Right lobe of liver (tissue), 6 donors: ENCODE results near the gene DNAJB6. TPM values are rescaled to one million over a fixed set of nuclear protein-coding genes. Genes with fewer than 3 reads are reported as not detected.

Source experiments
- ATAC-seq, 4 donors: fragments of 200-7000 bp; cut with Tn5 transposase; one replicate each; pipeline ENCODE4 v1.9.1; 2020; ENCODE audit warnings: mild to moderate bottlenecking in 4 of 4, moderate library complexity in 4 of 4
- DNase-seq, 3 donors: peaks; one replicate each; pipeline ENCODE4 v3.0.0-alpha.2; 2020
- H3K27ac ChIP-seq, 3 donors: fragments of 200-600 bp; one replicate each; pipeline ENCODE4 v1.8.0; 2022
- H3K27me3 ChIP-seq, 2 donors: fragments of 200-600 bp; one replicate each; pipeline ENCODE4 v1.8.0; 2022
- H3K36me3 ChIP-seq, 4 donors: fragments of 200-600 bp; sonication (generic) in 1 of 4; one replicate each; pipeline versions ENCODE4 v1.5.1 to v1.8.0; 2017 to 2022; ENCODE audit warnings: control low read depth in 1 of 4
- H3K4me1 ChIP-seq, 4 donors: fragments of 200-600 bp; sonication (generic) in 1 of 4; one replicate each; pipeline versions ENCODE4 v1.5.1 to v1.8.0; 2017 to 2022; ENCODE audit warnings: control low read depth in 1 of 4
- H3K4me3 ChIP-seq, 3 donors: fragments of 200-600 bp; one replicate each; pipeline ENCODE4 v1.8.0; 2022
- H3K9me3 ChIP-seq, 4 donors: fragments of 200-600 bp; sonication (generic) in 1 of 4; one replicate each; pipeline versions ENCODE4 v1.5.1 to v1.8.0; 2017 to 2022; ENCODE audit warnings: control low read depth in 1 of 4
- POLR2A ChIP-seq: fragments of 450-650 bp; IDR thresholded peaks from one replicate; pipeline ENCODE4 v1.6.1; 2017; ENCODE audit warnings: antibody characterized with exemption, mild to moderate bottlenecking
- WGBS: methylation state at CpG from one replicate; pipeline ENCODE4 v1.1.6; 2018; ENCODE audit warnings: low coverage, low lambda C conversion rate; ENCODE audit not compliant: insufficient coverage; ENCODE audit errors: missing lambda C conversion rate; 5-methylcytosine and 5-hydroxymethylcytosine counted together
- intact Hi-C, 2 donors: fragments of 100-400 bp; cut with DNase I; formaldehyde crosslinking; loops; one replicate each; pipeline versions ENCODE4 v1.11.2 to v1.14.1; 2022
- total RNA-seq, 6 experiments: library from RNA; depleted of rRNA in 2 of 6; stranded (reverse); fragments of >200 nt in 2 of 6; fragmentation: NEBNext Ultra II Directional in 3 of 6; extraction: Animal tissue kit (Norgen Biotek cat#: 25700) in 3 of 6; gene quantifications; one replicate each; pipeline versions ENCODE4 v1.1.0 to v1.2.4, GENCODE V29; 2016 to 2023
- TF ChIP-seq, protein P1 (sequence below), 4 donors: fragments of 200-600 bp in 3 of 4; fragments of 450-650 bp in 1 of 4; IDR thresholded peaks; one replicate each; pipeline versions ENCODE4 v1.5.1 to v1.8.0; 2016 to 2022; ENCODE audit warnings: antibody characterized with exemption in 4 of 4, mild to moderate bottlenecking in 2 of 4
- donor health status: DM: no; HTN: yes; CAD: no.
- donor health status: DM: no; HTN: no; CAD: no.
- donor health status: DM: no; HTN: no; CAD: no.
- donor health status: DM: no; HTN: yes; CAD: no.
- donor health status: DM: no; HTN: yes; CAD: no.

Gene DNAJB6
- total RNA-seq, 6 experiments from 2014 or later, result 24.5 to 38.0 (median 35.2) TPM

DNA sequence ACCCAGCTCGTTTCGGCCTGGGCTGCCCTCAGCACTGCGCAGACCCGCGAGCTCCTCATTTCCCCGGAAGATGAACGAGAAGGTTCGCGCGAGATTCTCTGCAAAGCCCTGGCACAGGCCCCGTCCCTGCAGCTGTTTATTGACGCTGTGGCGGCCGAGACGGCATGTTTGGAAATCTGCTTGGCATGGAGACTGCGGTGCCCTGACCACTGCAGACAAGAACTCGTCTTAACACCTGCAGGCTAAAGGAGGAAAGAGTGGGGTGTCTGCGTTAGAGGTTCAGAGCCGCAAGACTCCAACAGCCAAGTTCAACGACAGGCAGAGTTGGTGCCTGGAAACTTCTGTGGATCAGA is 125.6 kb downstream of the DNAJB6 start:
- intact Hi-C loops, result no loop called here
- H3K4me1 ChIP-seq, result no peaks in the 10 kb centered on the region
- TF ChIP-seq, protein P1, sequence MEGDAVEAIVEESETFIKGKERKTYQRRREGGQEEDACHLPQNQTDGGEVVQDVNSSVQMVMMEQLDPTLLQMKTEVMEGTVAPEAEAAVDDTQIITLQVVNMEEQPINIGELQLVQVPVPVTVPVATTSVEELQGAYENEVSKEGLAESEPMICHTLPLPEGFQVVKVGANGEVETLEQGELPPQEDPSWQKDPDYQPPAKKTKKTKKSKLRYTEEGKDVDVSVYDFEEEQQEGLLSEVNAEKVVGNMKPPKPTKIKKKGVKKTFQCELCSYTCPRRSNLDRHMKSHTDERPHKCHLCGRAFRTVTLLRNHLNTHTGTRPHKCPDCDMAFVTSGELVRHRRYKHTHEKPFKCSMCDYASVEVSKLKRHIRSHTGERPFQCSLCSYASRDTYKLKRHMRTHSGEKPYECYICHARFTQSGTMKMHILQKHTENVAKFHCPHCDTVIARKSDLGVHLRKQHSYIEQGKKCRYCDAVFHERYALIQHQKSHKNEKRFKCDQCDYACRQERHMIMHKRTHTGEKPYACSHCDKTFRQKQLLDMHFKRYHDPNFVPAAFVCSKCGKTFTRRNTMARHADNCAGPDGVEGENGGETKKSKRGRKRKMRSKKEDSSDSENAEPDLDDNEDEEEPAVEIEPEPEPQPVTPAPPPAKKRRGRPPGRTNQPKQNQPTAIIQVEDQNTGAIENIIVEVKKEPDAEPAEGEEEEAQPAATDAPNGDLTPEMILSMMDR (IDR thresholded peaks at IDR 0.05), result no peak
- no peak for TF ChIP-seq POLR2A
- no peak for ATAC-seq
- DNase-seq, result peak in 1 of 3 donors; percentile 31
- H3K9me3 ChIP-seq, result no peaks in the 10 kb centered on the region
- 53% methylated on average over 4 of the region's 20 CpGs for WGBS
- no peak overlapping the region for H3K4me3 ChIP-seq
- H3K27ac ChIP-seq, result no peak overlapping the region
- no peaks in the 10 kb centered on the region for H3K36me3 ChIP-seq
- no peaks in the 10 kb centered on the region for H3K27me3 ChIP-seq

GRCh38 chr7:157462840-157463239 is 126.0 kb downstream of the DNAJB6 start:
- Histone ChIP-seq H3K4me1 (no peaks in the 10 kb centered on the region), H3K9me3 (no peaks in the 10 kb centered on the region), H3K4me3 (no peak overlapping the region), H3K27ac (no peak overlapping the region), H3K27me3 (no peaks in the 10 kb centered on the region), H3K36me3 (no peaks in the 10 kb centered on the region)
- 69% methylated on average over 8 of the region's 10 CpGs for WGBS
- intact Hi-C loops, result no loop called here
- DNase-seq, result peak in 1 of 3 donors; percentile 27
- no peak for TF ChIP-seq POLR2A
- TF ChIP-seq, protein P1 (IDR thresholded peaks at IDR 0.05), result no peak
- no peak for ATAC-seq

DNA sequence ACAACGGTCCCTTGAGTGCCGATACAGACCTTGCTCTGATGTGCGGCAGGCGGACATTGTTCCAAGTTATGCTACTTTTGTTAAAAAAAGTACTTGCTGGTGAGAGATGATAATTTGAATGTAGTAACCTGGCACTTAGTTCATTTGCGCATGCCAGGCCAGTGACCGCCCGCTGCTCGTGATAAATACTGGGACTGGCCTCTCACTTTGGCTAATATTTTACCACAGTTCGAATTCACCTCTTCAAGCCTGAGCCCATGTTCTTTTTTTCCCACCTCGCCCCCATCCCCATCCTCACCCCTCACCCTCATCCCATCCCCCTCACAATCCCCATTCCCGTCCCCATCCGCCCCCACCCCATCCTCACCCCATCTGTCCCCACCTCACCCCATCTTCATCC is 126.4 kb downstream of the DNAJB6 start:
- TF ChIP-seq, protein P1 (IDR thresholded peaks at IDR 0.05), result no peak
- TF ChIP-seq POLR2A, result no peak
- H3K4me1 ChIP-seq, result no peaks in the 10 kb centered on the region
- ATAC-seq (no peak), DNase-seq (no peak)
- no peaks in the 10 kb centered on the region for H3K9me3 ChIP-seq
- H3K36me3 ChIP-seq, result no peaks in the 10 kb centered on the region
- no peak overlapping the region for H3K27ac ChIP-seq
- WGBS, result 44% methylated on average over 8 of the region's 12 CpGs
- no peaks in the 10 kb centered on the region for H3K27me3 ChIP-seq
- H3K4me3 ChIP-seq, result no peak overlapping the region
- intact Hi-C loops, result no loop called here

DNA sequence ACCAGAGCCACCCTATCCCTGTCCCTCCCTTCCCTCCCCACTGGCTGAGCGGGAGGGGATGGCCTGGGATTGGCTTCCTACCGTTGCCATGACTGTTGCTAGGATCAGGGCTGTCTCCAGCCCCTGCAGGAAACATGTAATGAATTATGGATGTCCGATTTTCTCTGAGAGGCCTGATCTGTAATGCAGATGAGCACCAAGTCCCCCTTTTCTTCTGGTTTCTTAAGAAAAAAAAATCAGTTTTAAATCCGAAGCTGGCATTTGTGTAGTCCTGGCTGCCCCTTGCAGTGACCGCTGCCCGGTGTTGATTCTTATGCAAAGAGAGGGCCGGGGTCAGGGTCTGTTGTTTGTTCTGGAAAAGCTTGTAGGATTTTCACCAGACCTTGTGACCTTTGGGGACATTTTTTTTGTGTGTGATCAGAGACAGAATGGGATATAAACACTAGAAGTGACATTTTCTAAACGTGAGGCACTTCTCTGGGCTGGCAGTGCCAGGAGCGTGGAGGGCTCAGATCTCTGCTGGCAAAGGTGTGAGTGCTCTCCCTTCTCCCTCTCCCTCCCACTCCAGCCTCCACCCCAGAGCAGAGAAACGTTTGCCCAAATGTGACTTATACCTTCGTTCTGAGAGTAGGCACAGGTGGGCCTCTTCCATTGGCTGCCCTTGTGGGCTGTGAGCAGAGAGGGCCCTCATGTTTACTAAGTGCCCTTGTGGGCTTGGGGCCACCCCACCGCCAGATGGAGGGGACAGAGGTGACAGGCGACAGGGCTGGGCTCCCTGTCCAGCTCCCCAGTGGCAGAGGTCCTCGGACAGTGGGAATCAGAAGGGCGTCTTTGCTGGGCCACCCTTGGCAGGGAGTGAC is 127.5 kb downstream of the DNAJB6 start:
- H3K27me3 ChIP-seq, result no peaks in the 10 kb centered on the region
- no peaks in the 10 kb centered on the region for H3K36me3 ChIP-seq
- H3K4me1 ChIP-seq, result no peaks in the 10 kb centered on the region
- H3K9me3 ChIP-seq, result no peaks in the 10 kb centered on the region
- H3K4me3 ChIP-seq, result no peak overlapping the region
- ATAC-seq, result no peak
- no peak overlapping the region for H3K27ac ChIP-seq
- TF ChIP-seq, protein P1 (IDR thresholded peaks at IDR 0.05), result no peak
- TF ChIP-seq POLR2A, result no peak
- DNase-seq, result peak in 1 of 3 donors; percentile 31
- 10% methylated on average over 8 of the region's 15 CpGs for WGBS
- intact Hi-C loops, result no loop called here
